Spleen (tissue), 11 donors: ENCODE data around the gene SETDB2. TPM values are rescaled to one million over a fixed set of nuclear protein-coding genes. Genes with fewer than 3 reads are reported as not detected.

Source experiments
- DNase-seq: peaks from one replicate; pipeline ENCODE4 v3.0.0-alpha.2; 2020
- H3K27ac ChIP-seq, 8 donors: fragments of 200-600 bp; sonication (generic) in 7 of 8; 1 replicate in 4 of 8; 2 replicates in 4 of 8; pipeline versions ENCODE4 v1.5.0 to v1.8.0; 2016 to 2021; ENCODE audit warnings: inconsistent platforms in 4 of 8, mild to moderate bottlenecking in 4 of 8, moderate library complexity in 1 of 8
- H3K27me3 ChIP-seq, 7 donors: fragments of 200-600 bp; sonication (generic) in 6 of 7; replicated peaks in 1 of 7; 1 replicate in 4 of 7; 2 replicates in 3 of 7; pipeline versions ENCODE4 v1.5.0 to v1.8.0; 2016 to 2021; ENCODE audit warnings: inconsistent platforms in 3 of 7, mild to moderate bottlenecking in 1 of 7
- H3K36me3 ChIP-seq, 6 donors: fragments of 200-600 bp; sonication (generic) in 5 of 6; 1 replicate in 4 of 6; 2 replicates in 2 of 6; pipeline versions ENCODE4 v1.5.0 to v1.8.0; 2016 to 2021; ENCODE audit warnings: inconsistent platforms in 2 of 6
- H3K4me1 ChIP-seq, 6 donors: fragments of 200-600 bp; sonication (generic) in 5 of 6; 1 replicate in 3 of 6; 2 replicates in 3 of 6; pipeline versions ENCODE4 v1.5.0 to v1.8.0; 2016 to 2021; ENCODE audit warnings: inconsistent platforms in 3 of 6
- H3K4me3 ChIP-seq, 8 donors: fragments of 200-600 bp; sonication (generic) in 7 of 8; 1 replicate in 4 of 8; 2 replicates in 4 of 8; pipeline versions ENCODE4 v1.5.0 to v1.8.0; 2016 to 2021; ENCODE audit warnings: inconsistent platforms in 4 of 8, mild to moderate bottlenecking in 4 of 8, moderate library complexity in 2 of 8
- H3K9me3 ChIP-seq, 8 donors: fragments of 200-600 bp; sonication (generic) in 7 of 8; 1 replicate in 4 of 8; 2 replicates in 4 of 8; pipeline versions ENCODE4 v1.5.0 to v1.8.0; 2016 to 2021; ENCODE audit warnings: inconsistent platforms in 4 of 8
- CTCF ChIP-seq, 11 experiments: fragments of 200-600 bp in 7 of 11; fragments of 450-650 bp in 4 of 11; sonication (generic) in 4 of 11; IDR thresholded peaks in 8 of 11; conservative IDR thresholded peaks in 3 of 11; 1 replicate in 7 of 11; 2 replicates in 4 of 11; pipeline versions ENCODE4 v1.4.0 to v1.8.0; 2016 to 2021; ENCODE audit warnings: antibody characterized with exemption in 11 of 11, inconsistent platforms in 4 of 11, mild to moderate bottlenecking in 1 of 11
- POLR2A ChIP-seq, 3 donors: fragments of 450-650 bp; IDR thresholded peaks; one replicate each; pipeline ENCODE4 v1.5.1; 2017; ENCODE audit warnings: antibody characterized with exemption in 3 of 3, mild to moderate bottlenecking in 1 of 3
- POLR2AphosphoS5 ChIP-seq, 3 donors: sonication (generic); formaldehyde crosslinking; IDR thresholded peaks; one replicate each; pipeline ENCODE4 v1.5.1; 2017; ENCODE audit warnings: antibody characterized with exemption in 3 of 3
- WGBS, 5 donors: extraction: QIAGEN DNeasy Blood & Tissue Kit in 3 of 5; methylation state at CpG; one replicate each; pipeline versions ENCODE4 v1.1.5 to v1.1.7; 2013 to 2018; 5-methylcytosine and 5-hydroxymethylcytosine counted together
- intact Hi-C: fragments of 100-400 bp; cut with DNase I; formaldehyde crosslinking; loops from one replicate; pipeline ENCODE4 v1.15.0; 2023; ENCODE audit warnings: low total_unique reads
- polyA plus RNA-seq, 3 donors: library from polyadenylated mRNA; stranded (reverse); fragments of 200-250 nt; gene quantifications; one replicate each; pipeline ENCODE4 v1.2.1, GENCODE V29; 2013
- total RNA-seq, 7 donors: library from RNA; depleted of rRNA in 3 of 7; stranded (reverse); fragments of >200 nt in 3 of 7; fragmentation: NEBNext Ultra II Directional in 4 of 7; extraction: Animal tissue kit (Norgen Biotek cat#: 25700) in 4 of 7; gene quantifications; one replicate each; pipeline versions ENCODE4 v1.1.0 to v1.2.1, GENCODE V29; 2016 to 2021
- donor health status: healthy with polysubstance abuse.
- donor health status: DM: no; HTN: no; CAD: no; lungs with moderate emphysema.
- donor health status: DM: no; HTN: no; CAD: no.
- donor health status: Bipolar disorder and iron deficiency.
- donor health status: healthy.
- donor health status: DM: no; HTN: no; CAD: no.
- donor health status: DM: yes; HTN: yes; CAD: no.

The SETDB2 gene
- total and polyA plus RNA-seq, 10 donors: 5.4 to 26.7 (median 20.0) TPM

GRCh38 chr13:49503951-49504350, 59.9 kb downstream of the SETDB2 start:
- H3K4me1 ChIP-seq: peaks cover 0 to 43% (median 23%) of the 10 kb centered on the region in 6 donors
- no peak overlapping the region for H3K4me3 ChIP-seq
- TF ChIP-seq POLR2AphosphoS5 (IDR thresholded peaks at IDR 0.05) (no peak), CTCF (IDR thresholded peaks at IDR 0.05 in 8 of 11, conservative IDR thresholded peaks at IDR 0.05 in 3 of 11) (no peak), POLR2A (IDR thresholded peaks at IDR 0.05) (no peak)
- peak overlapping the region in 1 of 8 donors; percentile 53 for H3K27ac ChIP-seq
- H3K36me3 ChIP-seq: peaks cover 0 to 72% (median 6%) of the 10 kb centered on the region in 6 donors
- WGBS, 5 donors: 90 to 98% (median 96%) methylated on average over 3 of the region's 3 CpGs
- intact Hi-C loops: no loop called here
- H3K27me3 ChIP-seq: no peaks in the 10 kb centered on the region
- no peak for DNase-seq
- no peaks in the 10 kb centered on the region for H3K9me3 ChIP-seq

- peaks cover 6 to 88% (median 35%) of the 10 kb centered on the region in 6 donors for H3K36me3 ChIP-seq
- DNase-seq: no peak
- H3K27me3 ChIP-seq: no peaks in the 10 kb centered on the region
- H3K27ac ChIP-seq: no peak overlapping the region
- 81 to 90% (median 84%) methylated on average over 2 of the region's 2 CpGs for WGBS, 5 donors
- TF ChIP-seq CTCF (IDR thresholded peaks at IDR 0.05 in 8 of 11, conservative IDR thresholded peaks at IDR 0.05 in 3 of 11) (no peak), POLR2AphosphoS5 (IDR thresholded peaks at IDR 0.05) (no peak), POLR2A (IDR thresholded peaks at IDR 0.05) (no peak)
- no peak overlapping the region for H3K4me3 ChIP-seq
- peaks cover 0 to 19% (median 0%) of the 10 kb centered on the region in 6 donors for H3K4me1 ChIP-seq
- intact Hi-C loops: no loop called here
- no peaks in the 10 kb centered on the region for H3K9me3 ChIP-seq
These were observed 68.5 kb downstream of the SETDB2 start for GRCh38 chr13:49512578-49512977.

GRCh38 chr13:49516467-49516866, 72.4 kb downstream of the SETDB2 start:
- Histone ChIP-seq H3K4me1 (peaks cover 0 to 20% (median 0%) of the 10 kb centered on the region in 6 donors), H3K9me3 (no peaks in the 10 kb centered on the region), H3K27me3 (no peaks in the 10 kb centered on the region), H3K27ac (no peak overlapping the region), H3K36me3 (peaks cover 6 to 99% (median 56%) of the 10 kb centered on the region in 6 donors), H3K4me3 (no peak overlapping the region)
- TF ChIP-seq CTCF (IDR thresholded peaks at IDR 0.05 in 8 of 11, conservative IDR thresholded peaks at IDR 0.05 in 3 of 11): no peak
- no peak for TF ChIP-seq POLR2AphosphoS5 (IDR thresholded peaks at IDR 0.05)
- no peak for TF ChIP-seq POLR2A (IDR thresholded peaks at IDR 0.05)
- DNase-seq: no peak
- 75 to 85% (median 81%) methylated on average over 5 of the region's 5 CpGs for WGBS, 5 donors
- intact Hi-C loops: no loop called here

GRCh38 chr13:49517461-49517860, 73.4 kb downstream of the SETDB2 start:
- no peak for DNase-seq
- intact Hi-C loops: no loop called here
- peak in 5 of 11 experiments; percentile 20 to 41 (median 31) for TF ChIP-seq CTCF (IDR thresholded peaks at IDR 0.05 in 8 of 11, conservative IDR thresholded peaks at IDR 0.05 in 3 of 11)
- no peak for TF ChIP-seq POLR2A (IDR thresholded peaks at IDR 0.05)
- WGBS, 5 donors: 83 to 86% (median 84%) methylated on average over 6 of the region's 6 CpGs
- H3K36me3 ChIP-seq: peaks cover 6 to 100% (median 58%) of the 10 kb centered on the region in 6 donors
- no peak overlapping the region for H3K27ac ChIP-seq
- H3K4me3 ChIP-seq: no peak overlapping the region
- H3K27me3 ChIP-seq: no peaks in the 10 kb centered on the region
- peaks cover 0 to 20% (median 0%) of the 10 kb centered on the region in 6 donors for H3K4me1 ChIP-seq
- no peaks in the 10 kb centered on the region for H3K9me3 ChIP-seq
